A673 (cell line): ENCODE results near the gene ESR1. TPM values are rescaled to one million over a fixed set of nuclear protein-coding genes. Genes with fewer than 3 reads are reported as not detected.

Experiments
- BruUV-seq: library from RNA; stranded (reverse); fragments of 400-500 nt; replicated peaks from 2 replicates; lab custom pipeline; 2021; lab: Mats Ljungman, UMichigan
- CTCF ChIA-PET: fragments of 300-600 bp; sonication (Branson Sonifier 250); formaldehyde crosslinking; loops from one replicate; lab custom pipeline; 2022; ENCODE audit warnings: antibody characterized with exemption; lab: Charles Lee
- POLR2A ChIA-PET: fragments of 300-600 bp; sonication (Branson Sonifier 250); formaldehyde crosslinking; loops from one replicate; lab custom pipeline; 2022; ENCODE audit warnings: antibody characterized with exemption; ENCODE audit not compliant: low non-redundant PET; lab: Charles Lee
- DNase-seq: peaks from one replicate; pipeline ENCODE4 v3.0.0-alpha.2; 2015; ENCODE audit warnings: low spot score
- H3K27ac ChIP-seq: fragments of 200-600 bp; sonication (generic); 2 replicates; pipeline ENCODE4 v1.5.1; 2016; ENCODE audit warnings: mixed run types, low read depth, mild to moderate bottlenecking, mixed read lengths, antibody characterized with exemption, low read length; ENCODE audit not compliant: poor library complexity, severe bottlenecking
- H3K27me3 ChIP-seq: fragments of 200-600 bp; sonication (generic); replicated peaks from 2 replicates; pipeline ENCODE4 v1.6.1; 2017; ENCODE audit warnings: mixed run types, low read depth, mild to moderate bottlenecking, mixed read lengths, antibody characterized with exemption, low read length; ENCODE audit not compliant: insufficient read depth, poor library complexity
- H3K36me3 ChIP-seq: fragments of 200-600 bp; sonication (generic); 2 replicates; pipeline ENCODE4 v1.6.1; 2016; ENCODE audit warnings: mixed run types, mild to moderate bottlenecking, mixed read lengths, antibody characterized with exemption, low read length; ENCODE audit not compliant: insufficient read depth, poor library complexity, severe bottlenecking
- H3K4me1 ChIP-seq: fragments of 200-600 bp; sonication (generic); 2 replicates; pipeline ENCODE4 v1.6.1; 2017; ENCODE audit warnings: mixed run types, mild to moderate bottlenecking, mixed read lengths, antibody characterized with exemption, low read length; ENCODE audit not compliant: insufficient read depth, poor library complexity, severe bottlenecking
- H3K4me3 ChIP-seq: fragments of 200-600 bp; sonication (generic); 2 replicates; pipeline ENCODE4 v1.5.1; 2016; ENCODE audit warnings: low read depth, mixed run types, mild to moderate bottlenecking, mixed read lengths, low read length; ENCODE audit not compliant: poor library complexity, severe bottlenecking
- H3K9me3 ChIP-seq: fragments of 200-600 bp; sonication (generic); 2 replicates; pipeline ENCODE4 v1.6.1; 2016; ENCODE audit warnings: mixed run types, low read depth, mild to moderate bottlenecking, mixed read lengths, antibody characterized with exemption, low read length; ENCODE audit not compliant: poor library complexity, severe bottlenecking
- CTCF ChIP-seq: fragments of 300-800, 200-600 bp; sonication (generic); conservative IDR thresholded peaks from 2 replicates; pipeline ENCODE4 v1.5.1; 2017; ENCODE audit warnings: low read depth, mild to moderate bottlenecking, antibody characterized with exemption, low read length, moderate library complexity, mixed read lengths
- EZH2 ChIP-seq: fragments of 200-600 bp; sonication (generic); IDR thresholded peaks from 2 replicates; pipeline ENCODE4 v1.6.1; 2017; ENCODE audit warnings: borderline replicate concordance, low read depth, mild to moderate bottlenecking, mixed read lengths, antibody characterized with exemption, low read length; ENCODE audit not compliant: poor library complexity, severe bottlenecking
- intact Hi-C: fragments of 100-400 bp; cut with micrococcal nuclease; formaldehyde crosslinking; loops from one replicate; pipeline ENCODE4 v1.10.0; 2022; ENCODE audit not compliant: unreplicated experiment
- total RNA-seq: library from RNA; stranded (reverse); gene quantifications from 2 replicates; pipeline ENCODE4 v1.2.3, GENCODE V29; 2021

ESR1 gene
- total RNA-seq, 1 experiment from 2014 or later: not detected

GRCh38 chr6:152049502-152049901, 242.0 kb downstream of the ESR1 start:
- no peak for TF ChIP-seq CTCF
- TF ChIP-seq EZH2: no peak

GRCh38 chr6:152050451-152051195, 243.1 kb downstream of the ESR1 start:
- no peak for TF ChIP-seq CTCF
- TF ChIP-seq EZH2: no peak
- Histone ChIP-seq H3K27ac (no peak overlapping the region), H3K36me3 (no peaks in the 10 kb centered on the region), H3K27me3 (peaks cover 4% of the 10 kb centered on the region), H3K4me1 (no peaks in the 10 kb centered on the region), H3K9me3 (no peaks in the 10 kb centered on the region), H3K4me3 (no peak overlapping the region)
- no TSS peak for BruUV-seq
- POLR2A ChIA-PET: no interaction called here
- no peak for DNase-seq
- intact Hi-C loops: no loop called here
- CTCF ChIA-PET: no interaction called here

More at GRCh38 chr6:152049502-152049901, 242.0 kb downstream of the ESR1 start:
- Histone ChIP-seq H3K27ac (no peak overlapping the region), H3K9me3 (no peaks in the 10 kb centered on the region), H3K4me3 (no peak overlapping the region), H3K36me3 (no peaks in the 10 kb centered on the region), H3K27me3 (peaks cover 4% of the 10 kb centered on the region), H3K4me1 (no peaks in the 10 kb centered on the region)
- intact Hi-C loops: no loop called here
- BruUV-seq: no TSS peak
- ChIA-PET POLR2A (no interaction called here), CTCF (no interaction called here)
- DNase-seq: no peak

GRCh38 chr6:152052061-152052460, 244.6 kb downstream of the ESR1 start:
- H3K27me3 ChIP-seq: peaks cover 8% of the 10 kb centered on the region
- H3K4me3 ChIP-seq: no peak overlapping the region
- no peaks in the 10 kb centered on the region for H3K9me3 ChIP-seq
- TF ChIP-seq EZH2 (no peak), CTCF (no peak)
- CTCF ChIA-PET: no interaction called here
- H3K4me1 ChIP-seq: no peaks in the 10 kb centered on the region
- POLR2A ChIA-PET: no interaction called here
- no peak overlapping the region for H3K27ac ChIP-seq
- intact Hi-C loops: no loop called here
- BruUV-seq: no TSS peak
- peak; percentile 7 for DNase-seq
- no peaks in the 10 kb centered on the region for H3K36me3 ChIP-seq
